ENCODE results near the gene SMG7. TPM values are rescaled to one million over a fixed set of nuclear protein-coding genes. Genes with fewer than 3 reads are reported as not detected.

Gene SMG7
- total and polyA plus RNA-seq, 2 of the 4 experiments (the other 2 are of a cell fraction) = 18.1 to 22.6 TPM

DNA sequence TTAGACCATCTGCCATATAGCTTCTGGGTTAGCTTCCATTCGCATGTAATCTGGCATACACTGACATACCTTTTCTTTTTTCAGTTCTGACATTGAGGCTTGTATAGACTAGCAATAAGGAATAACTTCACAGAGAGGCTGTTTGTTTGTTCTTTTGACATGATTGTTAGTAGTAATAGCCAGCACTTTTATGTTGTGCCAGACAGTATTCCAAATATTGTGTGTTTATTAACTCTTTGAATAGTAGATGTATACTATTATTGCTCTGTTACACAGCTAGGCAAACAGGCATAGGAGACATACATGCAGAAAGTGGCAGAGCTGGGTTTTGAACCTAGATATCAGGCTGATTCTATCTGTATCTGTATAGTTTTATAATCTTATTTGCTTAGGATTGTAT, 12.6 kb downstream of the SMG7 start:
- in situ Hi-C loops (cut with MboI; ENCODE audit: low sequenced_read_pairs) = no loop called here
- Histone ChIP-seq H3K27ac (ENCODE audit: insufficient read depth, low read length) (no peak overlapping the region), H4K8ac (ENCODE audit: low read depth in 2 of 2, low read length in 2 of 2) (no peak overlapping the region), H3K27me3 (ENCODE audit: control insufficient read depth, insufficient read depth, low read length) (no peaks in the 10 kb centered on the region), H3K79me1 (ENCODE audit: low read depth in 1 of 2, low read length in 2 of 2) (peaks cover 19 to 66% of the 10 kb centered on the region in 2 experiments), H2BK120ac (ENCODE audit: low read depth, low read length) (no peak overlapping the region), H4K5ac (ENCODE audit: low read depth, low read length) (no peak overlapping the region), H2AK9ac (replicated peaks; ENCODE audit: low read depth, low read length, poor library complexity) (no peak overlapping the region), H3K18ac (ENCODE audit: low read depth, low read length) (no peak overlapping the region), H3K36me3 (ENCODE audit: control insufficient read depth, insufficient read depth, low read length) (no peaks in the 10 kb centered on the region), H3K23ac (ENCODE audit: low read depth, low read length) (no peak overlapping the region), H2BK5ac (ENCODE audit: low read depth, low read length, poor library complexity, severe bottlenecking) (no peak overlapping the region), H3K4me2 (ENCODE audit: low read depth, low read length) (no peak overlapping the region), H4K91ac (ENCODE audit: insufficient read depth, low read depth, low read length) (no peak overlapping the region), H3K9ac (ENCODE audit: low read depth, low read length) (no peak overlapping the region), H3K56ac (ENCODE audit: extremely low read depth, insufficient read depth, low read length) (no peak overlapping the region), H2BK20ac (ENCODE audit: low read depth, low read length) (no peak overlapping the region), H3K14ac (replicated peaks; ENCODE audit: low read depth, low read length) (no peak overlapping the region), H3K4me3 (ENCODE audit: insufficient read depth, low read depth, low read length) (no peak overlapping the region), H3K9me3 (ENCODE audit: control insufficient read depth, insufficient read depth, low read length) (no peaks in the 10 kb centered on the region), H2BK15ac (ENCODE audit: low read depth, low read length) (no peak overlapping the region), H2AFZ (replicated peaks; ENCODE audit: low read length, poor library complexity) (no peak overlapping the region), H2AK5ac (ENCODE audit: low read depth, low read length) (no peak overlapping the region), H3K4ac (ENCODE audit: low read depth, low read length) (no peak overlapping the region), H3K9me1 (ENCODE audit: insufficient read depth, low read length) (0 out of 2 replicates have a peak, but pooled peaks cover 4% of the 10 kb centered on the region), H3K4me1 (ENCODE audit: control insufficient read depth, insufficient read depth, low read length) (peaks cover 5% of the 10 kb centered on the region), H4K20me1 (ENCODE audit: insufficient read depth, low read length) (peaks cover 50% of the 10 kb centered on the region)
- no TSS peak for BruUV-seq (replicated peaks)
- ATAC-seq (ENCODE audit: low read depth) (no peak), DNase-seq (no peak)
- no CpG with 5 or more reads among the region's 1 CpG for WGBS, 2 experiments (ENCODE audit: extremely low coverage in 2 of 2, insufficient read length in 1 of 2)
- TF ChIP-seq, protein P1, sequence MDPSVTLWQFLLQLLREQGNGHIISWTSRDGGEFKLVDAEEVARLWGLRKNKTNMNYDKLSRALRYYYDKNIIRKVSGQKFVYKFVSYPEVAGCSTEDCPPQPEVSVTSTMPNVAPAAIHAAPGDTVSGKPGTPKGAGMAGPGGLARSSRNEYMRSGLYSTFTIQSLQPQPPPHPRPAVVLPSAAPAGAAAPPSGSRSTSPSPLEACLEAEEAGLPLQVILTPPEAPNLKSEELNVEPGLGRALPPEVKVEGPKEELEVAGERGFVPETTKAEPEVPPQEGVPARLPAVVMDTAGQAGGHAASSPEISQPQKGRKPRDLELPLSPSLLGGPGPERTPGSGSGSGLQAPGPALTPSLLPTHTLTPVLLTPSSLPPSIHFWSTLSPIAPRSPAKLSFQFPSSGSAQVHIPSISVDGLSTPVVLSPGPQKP (IDR thresholded peaks at IDR 0.05; ENCODE audit: borderline replicate concordance, low read depth, low read length) = no peak
- no peak for TF ChIP-seq MAFK (IDR thresholded peaks at IDR 0.05; ENCODE audit: low read depth, low read length)
- no peak for TF ChIP-seq BHLHE40 (IDR thresholded peaks at IDR 0.05; ENCODE audit: low read depth, low read length)
- no peak for TF ChIP-seq CTCF (conservative IDR thresholded peaks at IDR 0.05; ENCODE audit: low read depth, low read length)
- no peak for TF ChIP-seq NFE2L2 (IDR thresholded peaks at IDR 0.05; ENCODE audit: low read depth, low read length)
- TF ChIP-seq RFX5 (IDR thresholded peaks at IDR 0.05; ENCODE audit: low read depth, low read length) = no peak
- no peak for TF ChIP-seq MXI1 (IDR thresholded peaks at IDR 0.05; ENCODE audit: borderline replicate concordance, low read depth, low read length)
- TF ChIP-seq FOS (IDR thresholded peaks at IDR 0.05; ENCODE audit: low read depth, low read length) = no peak
- no peak for TF ChIP-seq CHD1 (IDR thresholded peaks at IDR 0.05; ENCODE audit: low read depth, low read length)
- intact Hi-C loops (cut with micrococcal nuclease) = no loop called here
- POLR2A ChIA-PET (ENCODE audit: unreplicated experiment) = no interaction called here
- dilution Hi-C loops (cut with HindIII; ENCODE audit: low sequenced_read_pairs, unreplicated experiment) = no loop called here
- CTCF ChIA-PET = no interaction called here

Measured in IMR-90 (cell line).